ENCODE data around the gene PLPP6.

DNA sequence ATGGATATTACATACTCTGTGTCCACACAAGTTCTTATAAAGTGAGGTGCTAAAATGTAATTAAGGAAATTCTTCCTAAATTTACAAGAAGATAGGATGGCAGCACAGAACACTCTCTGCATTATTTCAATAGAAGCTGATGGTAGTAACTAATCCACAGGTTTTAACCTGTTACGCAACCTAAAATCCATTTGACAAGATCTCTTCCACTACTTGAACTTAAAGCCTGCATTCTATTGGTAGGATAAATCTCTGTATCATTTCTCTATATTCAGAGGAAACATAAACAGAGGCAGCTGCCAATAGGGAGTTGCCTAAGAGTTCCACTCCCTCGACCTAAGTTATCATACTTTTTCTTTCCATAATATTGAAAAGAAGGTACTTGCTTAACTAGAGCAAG lies 38.8 kb downstream of the PLPP6 start:
- TF ChIP-seq RNF2 (conservative IDR thresholded peaks at IDR 0.05; ENCODE audit: low read depth) = no peak
- TF ChIP-seq, protein P1, sequence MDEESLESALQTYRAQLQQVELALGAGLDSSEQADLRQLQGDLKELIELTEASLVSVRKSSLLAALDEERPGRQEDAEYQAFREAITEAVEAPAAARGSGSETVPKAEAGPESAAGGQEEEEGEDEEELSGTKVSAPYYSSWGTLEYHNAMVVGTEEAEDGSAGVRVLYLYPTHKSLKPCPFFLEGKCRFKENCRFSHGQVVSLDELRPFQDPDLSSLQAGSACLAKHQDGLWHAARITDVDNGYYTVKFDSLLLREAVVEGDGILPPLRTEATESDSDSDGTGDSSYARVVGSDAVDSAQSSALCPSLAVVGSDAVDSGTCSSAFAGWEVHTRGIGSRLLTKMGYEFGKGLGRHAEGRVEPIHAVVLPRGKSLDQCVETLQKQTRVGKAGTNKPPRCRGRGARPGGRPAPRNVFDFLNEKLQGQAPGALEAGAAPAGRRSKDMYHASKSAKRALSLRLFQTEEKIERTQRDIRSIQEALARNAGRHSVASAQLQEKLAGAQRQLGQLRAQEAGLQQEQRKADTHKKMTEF (CRISPR knock-in tag; IDR thresholded peaks at IDR 0.05) = no peak

Measured in HepG2 (cell line).